Measurements from ENCODE around the gene FOXA3.

- no peak for TF ChIP-seq CTCF (IDR thresholded peaks at IDR 0.05)
- no peak for TF ChIP-seq POLR2AphosphoS5 (IDR thresholded peaks at IDR 0.05)
- no peak for TF ChIP-seq POLR2A (IDR thresholded peaks at IDR 0.05)
- TF ChIP-seq EP300 (IDR thresholded peaks at IDR 0.05; ENCODE audit: low read depth) = no peak
Measured at GRCh38 chr19:45854167-45854778, 9.9 kb upstream of the FOXA3 start.
